Measurements from ENCODE around the gene BANF1. TPM values are rescaled to one million over a fixed set of nuclear protein-coding genes. Genes with fewer than 3 reads are reported as not detected.

Gene BANF1
- total RNA-seq, 4 donors from 2014 or later, result 27.9 to 79.7 (median 34.0) TPM

- no peak for TF ChIP-seq POLR2A (IDR thresholded peaks at IDR 0.05)
- TF ChIP-seq CTCF (IDR thresholded peaks at IDR 0.05), result no peak
- no peak for TF ChIP-seq EP300 (IDR thresholded peaks at IDR 0.05; ENCODE audit: low read depth)
- TF ChIP-seq POLR2AphosphoS5 (IDR thresholded peaks at IDR 0.05), result no peak
- Histone ChIP-seq H3K27me3 (no peaks in the 10 kb centered on the region), H3K36me3 (peaks cover 0 to 60% (median 30%) of the 10 kb centered on the region in 4 donors), H3K4me1 (peaks cover 14 to 21% (median 20%) of the 10 kb centered on the region in 4 donors), H3K4me3 (no peak overlapping the region), H3K27ac (no peak overlapping the region), H3K9me3 (no peaks in the 10 kb centered on the region)
- intact Hi-C loops (cut with DNase I; ENCODE audit: low total_unique reads) (no loop called here), in situ Hi-C loops (cut with MboI; ENCODE audit: low pct_ligation_motif_present in 1 of 4, low pct_unique_long_range_greater_than_20kb in 1 of 4, low sequenced_read_pairs in 3 of 4) (no loop called here)
- 93 to 95% methylated on average over 3 to 36 of the region's 36 CpGs for WGBS, 2 donors (ENCODE audit: low coverage in 1 of 2)
- DNase-seq, result no peak
Observed at GRCh38 chr11:65965986-65966762, 36.1 kb upstream of the BANF1 start.

- peaks cover 0 to 60% (median 30%) of the 10 kb centered on the region in 4 donors for H3K36me3 ChIP-seq
- no peaks in the 10 kb centered on the region for H3K27me3 ChIP-seq
- no peaks in the 10 kb centered on the region for H3K9me3 ChIP-seq
- WGBS, 2 donors (ENCODE audit: low coverage in 1 of 2), result 94 to 100% methylated on average over 2 to 30 of the region's 30 CpGs
- no peak overlapping the region for H3K4me3 ChIP-seq
- intact Hi-C loops (cut with DNase I; ENCODE audit: low total_unique reads), result no loop called here
- in situ Hi-C loops (cut with MboI; ENCODE audit: low pct_ligation_motif_present in 1 of 4, low pct_unique_long_range_greater_than_20kb in 1 of 4, low sequenced_read_pairs in 3 of 4), result no loop called here
- TF ChIP-seq EP300 (IDR thresholded peaks at IDR 0.05; ENCODE audit: low read depth), result no peak
- TF ChIP-seq POLR2A (IDR thresholded peaks at IDR 0.05), result no peak
- TF ChIP-seq POLR2AphosphoS5 (IDR thresholded peaks at IDR 0.05), result no peak
- no peak for TF ChIP-seq CTCF (IDR thresholded peaks at IDR 0.05)
- H3K27ac ChIP-seq, result no peak overlapping the region
- H3K4me1 ChIP-seq, result peaks cover 13 to 18% (median 15%) of the 10 kb centered on the region in 4 donors
- DNase-seq, result no peak
Observed at GRCh38 chr11:65967329-65967934, 34.9 kb upstream of the BANF1 start.

- Histone ChIP-seq H3K4me1 (peaks cover under 1 to 4% (median 2%) of the 10 kb centered on the region in 4 donors), H3K9me3 (no peaks in the 10 kb centered on the region), H3K36me3 (peaks cover 0 to 60% (median 34%) of the 10 kb centered on the region in 4 donors), H3K4me3 (no peak overlapping the region), H3K27me3 (no peaks in the 10 kb centered on the region), H3K27ac (no peak overlapping the region)
- TF ChIP-seq POLR2AphosphoS5 (IDR thresholded peaks at IDR 0.05), result no peak
- no peak for TF ChIP-seq CTCF (IDR thresholded peaks at IDR 0.05)
- no peak for TF ChIP-seq EP300 (IDR thresholded peaks at IDR 0.05; ENCODE audit: low read depth)
- TF ChIP-seq POLR2A (IDR thresholded peaks at IDR 0.05), result no peak
- in situ Hi-C loops (cut with MboI; ENCODE audit: low pct_ligation_motif_present in 1 of 4, low pct_unique_long_range_greater_than_20kb in 1 of 4, low sequenced_read_pairs in 3 of 4), result no loop called here
- no peak for DNase-seq
- WGBS, 2 donors (ENCODE audit: low coverage in 1 of 2), result 73 to 78% methylated on average over 6 to 15 of the region's 15 CpGs
- intact Hi-C loops (cut with DNase I; ENCODE audit: low total_unique reads), result no loop called here
Observed at GRCh38 chr11:65968600-65969482, 33.5 kb upstream of the BANF1 start.

GRCh38 chr11:65972116-65972515, 30.2 kb upstream of the BANF1 start:
- Histone ChIP-seq H3K4me3 (no peak overlapping the region), H3K4me1 (no peaks in the 10 kb centered on the region), H3K36me3 (peaks cover 0 to 31% (median 15%) of the 10 kb centered on the region in 4 donors), H3K27ac (no peak overlapping the region), H3K9me3 (no peaks in the 10 kb centered on the region), H3K27me3 (no peaks in the 10 kb centered on the region)
- TF ChIP-seq POLR2A (IDR thresholded peaks at IDR 0.05), result no peak
- TF ChIP-seq EP300 (IDR thresholded peaks at IDR 0.05; ENCODE audit: low read depth), result no peak
- TF ChIP-seq POLR2AphosphoS5 (IDR thresholded peaks at IDR 0.05), result no peak
- TF ChIP-seq CTCF (IDR thresholded peaks at IDR 0.05), result no peak
- intact Hi-C loops (cut with DNase I; ENCODE audit: low total_unique reads) (no loop called here), in situ Hi-C loops (cut with MboI; ENCODE audit: low pct_ligation_motif_present in 1 of 4, low pct_unique_long_range_greater_than_20kb in 1 of 4, low sequenced_read_pairs in 3 of 4) (no loop called here)
- DNase-seq, result no peak
- 89 to 94% methylated on average over 8 of the region's 8 CpGs for WGBS, 2 donors (ENCODE audit: low coverage in 1 of 2)
